DOHH2 (cell line): Measurements from ENCODE around the gene FUT2.

Source experiments
- CTCF ChIP-seq: fragments of 200-600 bp; sonication (generic); IDR thresholded peaks from one replicate; pipeline ENCODE4 v1.5.1; 2014; ENCODE audit warnings: antibody characterized with exemption, mild to moderate bottlenecking, low read depth, low read length; ENCODE audit not compliant: poor library complexity, severe bottlenecking
- EZH2phosphoT487 ChIP-seq: fragments of 200-600 bp; sonication (generic); IDR thresholded peaks from 2 replicates; pipeline ENCODE4 v1.6.1; 2017; ENCODE audit warnings: borderline replicate concordance, mild to moderate bottlenecking, antibody characterized with exemption, low read length, moderate library complexity, mixed read lengths

- TF ChIP-seq CTCF, result no peak
- TF ChIP-seq EZH2phosphoT487, result no peak
Observed at GRCh38 chr19:48715681-48716171, 20.0 kb downstream of the FUT2 start.
